ENCODE data around the gene COL4A1. TPM values are rescaled to one million over a fixed set of nuclear protein-coding genes. Genes with fewer than 3 reads are reported as not detected.

Gene COL4A1
- polyA plus RNA-seq, 1 of the 3 experiments (the other 2 are of a cell fraction) = 30.3 TPM

- POLR2A ChIA-PET = no interaction called here
- no peak overlapping the region for H3K9ac ChIP-seq
- H3K36me3 ChIP-seq (replicated peaks in 1 of 2; ENCODE audit: control insufficient read depth in 1 of 2, insufficient read depth in 2 of 2, low read length in 1 of 2) = no peaks in the 10 kb centered on the region
- no peaks in the 10 kb centered on the region for H3K27me3 ChIP-seq (ENCODE audit: insufficient read depth)
- peaks cover 0 to 27% of the 10 kb centered on the region in 2 experiments; a peak in 3 of 4 replicates for H3K4me1 ChIP-seq (ENCODE audit: control insufficient read depth in 1 of 2, insufficient read depth in 2 of 2, low read depth in 1 of 2, low read length in 1 of 2)
- no peak overlapping the region for H3K27ac ChIP-seq (ENCODE audit: low read depth in 2 of 2, low read length in 1 of 2)
- H3F3A ChIP-seq (replicated peaks; ENCODE audit: insufficient read depth) = peaks cover 22% of the 10 kb centered on the region
- CTCF ChIA-PET = no interaction called here
- no peak overlapping the region for H3K4me2 ChIP-seq
- no peaks in the 10 kb centered on the region for H4K20me1 ChIP-seq (ENCODE audit: insufficient read depth)
- H3K9me2 ChIP-seq = no peaks in the 10 kb centered on the region
- TF ChIP-seq IRF3 (IDR thresholded peaks at IDR 0.05; ENCODE audit: low read depth, low read length) (no peak), NFIC (IDR thresholded peaks at IDR 0.05; ENCODE audit: borderline replicate concordance) (no peak), FOXM1 (IDR thresholded peaks at IDR 0.05; ENCODE audit: low read depth) (no peak), MAX (IDR thresholded peaks at IDR 0.05; ENCODE audit: low read depth) (no peak), TEAD4 (IDR thresholded peaks at IDR 0.05; ENCODE audit: borderline replicate concordance, insufficient read depth) (no peak), RXRA (IDR thresholded peaks at IDR 0.05; ENCODE audit: borderline replicate concordance, low read depth) (no peak), FOSL2 (IDR thresholded peaks at IDR 0.05; ENCODE audit: borderline replicate concordance, low read depth) (no peak), POLR2AphosphoS5 (IDR thresholded peaks at IDR 0.05; ENCODE audit: low read depth, low read length) (no peak), EP300 (IDR thresholded peaks at IDR 0.05; ENCODE audit: borderline replicate concordance in 1 of 2, low read depth in 1 of 2, low read length in 1 of 2) (no peak), GABPA (IDR thresholded peaks at IDR 0.05; ENCODE audit: low read depth) (no peak), JUND (IDR thresholded peaks at IDR 0.05) (no peak), NRF1 (IDR thresholded peaks at IDR 0.05; ENCODE audit: low read depth, low read length) (no peak), FOXJ3 (CRISPR knock-in tag; IDR thresholded peaks at IDR 0.05) (no peak)
- TF ChIP-seq, protein P1, sequence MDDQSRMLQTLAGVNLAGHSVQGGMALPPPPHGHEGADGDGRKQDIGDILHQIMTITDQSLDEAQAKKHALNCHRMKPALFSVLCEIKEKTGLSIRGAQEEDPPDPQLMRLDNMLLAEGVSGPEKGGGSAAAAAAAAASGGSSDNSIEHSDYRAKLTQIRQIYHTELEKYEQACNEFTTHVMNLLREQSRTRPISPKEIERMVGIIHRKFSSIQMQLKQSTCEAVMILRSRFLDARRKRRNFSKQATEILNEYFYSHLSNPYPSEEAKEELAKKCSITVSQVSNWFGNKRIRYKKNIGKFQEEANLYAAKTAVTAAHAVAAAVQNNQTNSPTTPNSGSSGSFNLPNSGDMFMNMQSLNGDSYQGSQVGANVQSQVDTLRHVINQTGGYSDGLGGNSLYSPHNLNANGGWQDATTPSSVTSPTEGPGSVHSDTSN (IDR thresholded peaks at IDR 0.05) = no peak
- DNase-seq = no peak
- H3K9me3 ChIP-seq = no peaks in the 10 kb centered on the region
- no peaks in the 10 kb centered on the region for H3K79me2 ChIP-seq (ENCODE audit: insufficient read depth)
- no peak overlapping the region for H2AFZ ChIP-seq (ENCODE audit: low read depth)
- H3K4me3 ChIP-seq (ENCODE audit: low read depth in 2 of 2, low read length in 1 of 2) = no peak overlapping the region
- 86% methylated on average over 8 of the region's 14 CpGs for WGBS (ENCODE audit: low lambda C conversion rate)
These were observed 177.3 kb downstream of the COL4A1 start for GRCh38 chr13:110129539-110130186.

DNA sequence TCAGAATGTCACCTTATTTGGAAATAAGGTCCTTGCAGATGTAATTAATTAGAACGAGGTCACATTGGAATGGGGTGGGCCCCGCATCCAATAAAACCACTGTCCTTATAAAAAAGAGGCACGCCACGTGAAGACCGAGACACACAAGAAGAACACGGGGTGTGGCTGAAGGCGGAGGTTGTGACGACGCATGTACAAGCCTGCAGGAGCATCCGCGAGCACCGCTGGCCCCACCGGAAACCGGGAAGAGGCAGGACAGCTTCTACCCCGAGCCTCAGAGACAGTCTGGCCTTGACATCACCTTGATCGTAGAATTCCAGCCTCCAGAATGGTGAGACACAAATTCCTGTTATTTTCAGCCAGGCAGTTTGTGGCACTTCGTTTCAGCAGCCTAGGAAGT lies 177.9 kb downstream of the COL4A1 start:
- Histone ChIP-seq H3K9ac (no peak overlapping the region), H3K27me3 (ENCODE audit: insufficient read depth) (no peaks in the 10 kb centered on the region), H2AFZ (ENCODE audit: low read depth) (no peak overlapping the region), H3K4me2 (no peak overlapping the region), H3K4me3 (ENCODE audit: low read depth in 2 of 2, low read length in 1 of 2) (no peak overlapping the region), H3K27ac (ENCODE audit: low read depth in 2 of 2, low read length in 1 of 2) (no peak overlapping the region), H3K9me3 (no peaks in the 10 kb centered on the region), H3F3A (replicated peaks; ENCODE audit: insufficient read depth) (peaks cover 22% of the 10 kb centered on the region), H3K9me2 (no peaks in the 10 kb centered on the region), H4K20me1 (ENCODE audit: insufficient read depth) (no peaks in the 10 kb centered on the region), H3K4me1 (ENCODE audit: control insufficient read depth in 1 of 2, insufficient read depth in 2 of 2, low read depth in 1 of 2, low read length in 1 of 2) (peaks cover 0 to 27% of the 10 kb centered on the region in 2 experiments; a peak in 3 of 4 replicates), H3K79me2 (ENCODE audit: insufficient read depth) (no peaks in the 10 kb centered on the region), H3K36me3 (replicated peaks in 1 of 2; ENCODE audit: control insufficient read depth in 1 of 2, insufficient read depth in 2 of 2, low read length in 1 of 2) (no peaks in the 10 kb centered on the region)
- WGBS (ENCODE audit: low lambda C conversion rate) = 92% methylated on average over 17 of the region's 17 CpGs
- TF ChIP-seq FOXM1 (IDR thresholded peaks at IDR 0.05; ENCODE audit: low read depth) (no peak), RAD21 (IDR thresholded peaks at IDR 0.05; ENCODE audit: low read length) (no peak), GATA2 (CRISPR knock-in tag; IDR thresholded peaks at IDR 0.05) (no peak), SMC3 (IDR thresholded peaks at IDR 0.05; ENCODE audit: low read depth, low read length) (no peak)
- TF ChIP-seq, protein P2, sequence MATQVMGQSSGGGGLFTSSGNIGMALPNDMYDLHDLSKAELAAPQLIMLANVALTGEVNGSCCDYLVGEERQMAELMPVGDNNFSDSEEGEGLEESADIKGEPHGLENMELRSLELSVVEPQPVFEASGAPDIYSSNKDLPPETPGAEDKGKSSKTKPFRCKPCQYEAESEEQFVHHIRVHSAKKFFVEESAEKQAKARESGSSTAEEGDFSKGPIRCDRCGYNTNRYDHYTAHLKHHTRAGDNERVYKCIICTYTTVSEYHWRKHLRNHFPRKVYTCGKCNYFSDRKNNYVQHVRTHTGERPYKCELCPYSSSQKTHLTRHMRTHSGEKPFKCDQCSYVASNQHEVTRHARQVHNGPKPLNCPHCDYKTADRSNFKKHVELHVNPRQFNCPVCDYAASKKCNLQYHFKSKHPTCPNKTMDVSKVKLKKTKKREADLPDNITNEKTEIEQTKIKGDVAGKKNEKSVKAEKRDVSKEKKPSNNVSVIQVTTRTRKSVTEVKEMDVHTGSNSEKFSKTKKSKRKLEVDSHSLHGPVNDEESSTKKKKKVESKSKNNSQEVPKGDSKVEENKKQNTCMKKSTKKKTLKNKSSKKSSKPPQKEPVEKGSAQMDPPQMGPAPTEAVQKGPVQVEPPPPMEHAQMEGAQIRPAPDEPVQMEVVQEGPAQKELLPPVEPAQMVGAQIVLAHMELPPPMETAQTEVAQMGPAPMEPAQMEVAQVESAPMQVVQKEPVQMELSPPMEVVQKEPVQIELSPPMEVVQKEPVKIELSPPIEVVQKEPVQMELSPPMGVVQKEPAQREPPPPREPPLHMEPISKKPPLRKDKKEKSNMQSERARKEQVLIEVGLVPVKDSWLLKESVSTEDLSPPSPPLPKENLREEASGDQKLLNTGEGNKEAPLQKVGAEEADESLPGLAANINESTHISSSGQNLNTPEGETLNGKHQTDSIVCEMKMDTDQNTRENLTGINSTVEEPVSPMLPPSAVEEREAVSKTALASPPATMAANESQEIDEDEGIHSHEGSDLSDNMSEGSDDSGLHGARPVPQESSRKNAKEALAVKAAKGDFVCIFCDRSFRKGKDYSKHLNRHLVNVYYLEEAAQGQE (IDR thresholded peaks at IDR 0.05; ENCODE audit: low read depth, low read length) = no peak
- TF ChIP-seq, protein P3, sequence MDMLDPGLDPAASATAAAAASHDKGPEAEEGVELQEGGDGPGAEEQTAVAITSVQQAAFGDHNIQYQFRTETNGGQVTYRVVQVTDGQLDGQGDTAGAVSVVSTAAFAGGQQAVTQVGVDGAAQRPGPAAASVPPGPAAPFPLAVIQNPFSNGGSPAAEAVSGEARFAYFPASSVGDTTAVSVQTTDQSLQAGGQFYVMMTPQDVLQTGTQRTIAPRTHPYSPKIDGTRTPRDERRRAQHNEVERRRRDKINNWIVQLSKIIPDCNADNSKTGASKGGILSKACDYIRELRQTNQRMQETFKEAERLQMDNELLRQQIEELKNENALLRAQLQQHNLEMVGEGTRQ (IDR thresholded peaks at IDR 0.05; ENCODE audit: borderline replicate concordance, low read depth, low read length) = no peak
- TF ChIP-seq, protein P4, sequence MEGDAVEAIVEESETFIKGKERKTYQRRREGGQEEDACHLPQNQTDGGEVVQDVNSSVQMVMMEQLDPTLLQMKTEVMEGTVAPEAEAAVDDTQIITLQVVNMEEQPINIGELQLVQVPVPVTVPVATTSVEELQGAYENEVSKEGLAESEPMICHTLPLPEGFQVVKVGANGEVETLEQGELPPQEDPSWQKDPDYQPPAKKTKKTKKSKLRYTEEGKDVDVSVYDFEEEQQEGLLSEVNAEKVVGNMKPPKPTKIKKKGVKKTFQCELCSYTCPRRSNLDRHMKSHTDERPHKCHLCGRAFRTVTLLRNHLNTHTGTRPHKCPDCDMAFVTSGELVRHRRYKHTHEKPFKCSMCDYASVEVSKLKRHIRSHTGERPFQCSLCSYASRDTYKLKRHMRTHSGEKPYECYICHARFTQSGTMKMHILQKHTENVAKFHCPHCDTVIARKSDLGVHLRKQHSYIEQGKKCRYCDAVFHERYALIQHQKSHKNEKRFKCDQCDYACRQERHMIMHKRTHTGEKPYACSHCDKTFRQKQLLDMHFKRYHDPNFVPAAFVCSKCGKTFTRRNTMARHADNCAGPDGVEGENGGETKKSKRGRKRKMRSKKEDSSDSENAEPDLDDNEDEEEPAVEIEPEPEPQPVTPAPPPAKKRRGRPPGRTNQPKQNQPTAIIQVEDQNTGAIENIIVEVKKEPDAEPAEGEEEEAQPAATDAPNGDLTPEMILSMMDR (IDR thresholded peaks at IDR 0.05) = no peak
- ChIA-PET CTCF (interaction anchor here (0.6 to 1.6 kb wide), 2 partner anchors 14 to 1169 kb away, joined by 3 to 4 read pairs; no protein-coding TSS in a partner anchor), POLR2A (no interaction called here)
- DNase-seq = no peak
